Measurements from ENCODE around the gene GPR156.
"Not testable (repeated sequence)": the region's sequence is repeated elsewhere in the genome, so short reads cannot be mapped to it uniquely, and the experiment has no call there.

Gene GPR156

DNA sequence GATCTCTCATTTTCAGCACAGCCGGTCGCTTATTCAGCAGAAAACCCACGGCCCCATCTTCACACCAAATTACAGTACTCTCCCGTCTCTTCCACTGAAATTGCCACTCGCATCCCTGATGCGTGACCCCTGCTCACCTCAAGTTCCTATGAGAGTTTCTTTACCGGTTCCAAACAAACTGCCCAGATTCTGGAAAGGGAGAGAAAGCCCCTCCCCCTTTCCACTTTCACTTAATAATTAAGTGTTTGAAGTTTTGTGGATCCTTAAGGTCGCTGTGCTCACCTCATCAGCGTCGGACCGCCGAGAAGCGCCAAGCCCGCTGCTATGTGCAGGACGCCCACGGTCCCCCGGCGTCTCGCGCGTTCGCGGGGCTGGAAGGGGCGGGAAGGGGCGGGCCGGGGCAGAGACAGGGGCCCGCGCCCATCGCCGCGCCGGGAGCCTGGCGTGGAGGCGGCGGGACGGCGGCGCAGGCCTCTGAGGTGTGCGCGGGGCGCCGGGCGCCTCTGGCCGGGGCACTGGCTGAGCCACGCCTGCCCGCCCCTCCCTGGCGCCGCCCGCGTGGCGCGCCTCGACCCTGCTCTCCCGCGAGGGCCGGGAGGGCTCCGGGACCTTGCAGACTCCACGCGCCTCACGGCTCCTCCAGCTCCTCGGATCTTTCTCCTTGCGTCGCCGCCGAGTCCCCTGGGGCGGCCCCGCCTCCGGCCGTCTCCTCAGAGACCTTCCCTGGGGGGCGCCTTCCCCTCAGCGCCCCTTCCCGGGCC lies at the start of gene GPR156:
GPR156 (minus strand) TSS at position 476 of the 761 bp plus-strand sequence. CDS start 41,124 bp downstream, outside the sequence.
- no peak for DNase-seq (ENCODE audit: low read depth)

DNA sequence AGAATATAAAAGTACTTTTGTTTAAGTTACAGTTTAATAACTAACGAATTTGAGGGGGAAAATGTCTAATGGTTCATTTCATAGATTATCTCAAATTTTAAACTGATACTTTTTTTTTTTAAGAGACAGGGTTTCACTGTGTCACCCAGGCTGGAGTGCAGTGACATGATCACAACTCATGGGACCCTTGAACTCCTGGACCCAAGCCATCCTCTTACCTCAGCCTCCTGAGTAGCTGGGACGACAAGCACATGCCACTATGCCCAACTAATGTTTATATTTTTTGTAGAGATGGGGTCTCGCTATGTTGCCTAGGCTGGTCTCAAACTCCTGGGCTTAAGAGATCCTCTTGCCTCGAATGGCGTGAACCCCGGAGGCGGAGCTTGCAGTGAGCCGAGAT lies 47.6 kb upstream of the GPR156 start:
- no peak for DNase-seq (ENCODE audit: low read depth)

DNA sequence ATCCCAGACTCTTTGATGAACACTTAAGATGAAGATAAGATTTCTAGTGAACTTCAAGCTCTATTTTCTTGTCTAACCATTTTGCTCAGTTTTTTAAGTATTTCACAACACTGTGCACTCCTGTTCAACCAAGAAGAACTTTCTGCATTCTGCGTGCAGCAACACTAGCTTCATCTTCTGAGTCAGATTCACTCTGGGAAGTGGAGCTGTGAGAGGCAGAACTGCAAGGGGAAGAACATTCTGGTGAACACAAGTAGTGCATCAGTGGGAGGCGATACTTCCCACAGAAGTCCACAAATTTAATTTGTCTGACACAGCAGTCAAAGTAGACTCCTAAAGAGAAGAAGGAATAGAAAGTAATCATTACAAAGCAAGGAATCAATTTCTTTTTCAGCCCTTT lies 46.1 kb upstream of the GPR156 start:
- no peak for DNase-seq (ENCODE audit: low read depth)

DNA sequence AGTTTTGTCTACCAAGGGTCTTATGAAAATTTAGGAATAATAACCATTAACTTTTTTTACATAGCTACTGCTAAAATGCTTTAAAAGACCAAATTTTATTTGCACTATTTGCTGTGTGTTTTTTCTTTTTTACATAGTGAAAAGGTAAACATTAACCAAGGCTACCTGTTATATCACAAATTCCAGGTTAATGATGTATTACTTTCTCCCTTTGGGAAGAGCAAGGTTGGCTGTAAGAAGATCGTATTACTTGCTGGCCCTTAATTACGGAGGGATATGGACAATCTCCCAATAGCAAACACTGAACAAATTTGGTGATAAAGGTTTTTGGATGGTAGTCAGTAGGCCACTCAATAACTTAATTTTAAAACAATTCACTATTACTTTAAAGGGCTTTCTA lies 41.8 kb upstream of the GPR156 start:
- no peak for DNase-seq (ENCODE audit: low read depth)

DNA sequence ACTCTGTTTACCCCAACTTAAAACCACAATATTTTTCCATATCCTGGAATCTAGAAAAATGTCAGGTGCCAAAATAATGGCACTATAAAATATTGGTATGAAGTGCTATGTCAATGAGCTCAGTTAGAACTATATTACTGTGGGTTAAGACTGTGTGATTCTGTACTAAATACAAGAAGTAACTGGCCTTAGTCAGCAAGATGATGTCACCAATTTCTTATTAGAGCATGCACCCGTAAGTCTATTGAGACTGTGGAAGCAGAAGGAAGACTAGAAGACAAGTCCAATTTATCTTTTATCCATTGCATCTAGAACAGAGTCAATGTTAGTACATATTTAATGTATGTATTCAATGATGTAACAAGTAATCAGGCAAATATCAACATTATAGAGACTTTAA lies 39.2 kb upstream of the GPR156 start:
- DNase-seq (ENCODE audit: low read depth): no peak

DNA sequence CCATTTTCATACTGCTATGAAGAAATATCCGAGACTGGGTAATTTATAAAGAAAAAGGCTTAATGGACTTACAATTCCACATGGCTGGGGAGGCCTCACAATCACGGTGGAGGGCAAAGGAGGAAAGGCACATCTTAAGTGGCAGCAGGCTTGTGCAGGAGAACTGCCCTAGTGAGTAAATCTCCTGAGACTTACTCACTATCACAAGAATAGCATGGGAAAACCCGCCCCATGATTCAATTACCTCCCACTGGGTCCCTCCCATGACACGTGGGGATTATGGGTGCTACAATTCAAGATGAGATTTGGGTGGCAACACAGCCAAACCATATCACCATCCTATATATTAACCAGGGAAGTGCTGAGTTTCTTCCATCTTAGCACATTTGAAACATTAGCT lies 38.7 kb upstream of the GPR156 start:
- DNase-seq (ENCODE audit: low read depth): not testable (repeated sequence)

DNA sequence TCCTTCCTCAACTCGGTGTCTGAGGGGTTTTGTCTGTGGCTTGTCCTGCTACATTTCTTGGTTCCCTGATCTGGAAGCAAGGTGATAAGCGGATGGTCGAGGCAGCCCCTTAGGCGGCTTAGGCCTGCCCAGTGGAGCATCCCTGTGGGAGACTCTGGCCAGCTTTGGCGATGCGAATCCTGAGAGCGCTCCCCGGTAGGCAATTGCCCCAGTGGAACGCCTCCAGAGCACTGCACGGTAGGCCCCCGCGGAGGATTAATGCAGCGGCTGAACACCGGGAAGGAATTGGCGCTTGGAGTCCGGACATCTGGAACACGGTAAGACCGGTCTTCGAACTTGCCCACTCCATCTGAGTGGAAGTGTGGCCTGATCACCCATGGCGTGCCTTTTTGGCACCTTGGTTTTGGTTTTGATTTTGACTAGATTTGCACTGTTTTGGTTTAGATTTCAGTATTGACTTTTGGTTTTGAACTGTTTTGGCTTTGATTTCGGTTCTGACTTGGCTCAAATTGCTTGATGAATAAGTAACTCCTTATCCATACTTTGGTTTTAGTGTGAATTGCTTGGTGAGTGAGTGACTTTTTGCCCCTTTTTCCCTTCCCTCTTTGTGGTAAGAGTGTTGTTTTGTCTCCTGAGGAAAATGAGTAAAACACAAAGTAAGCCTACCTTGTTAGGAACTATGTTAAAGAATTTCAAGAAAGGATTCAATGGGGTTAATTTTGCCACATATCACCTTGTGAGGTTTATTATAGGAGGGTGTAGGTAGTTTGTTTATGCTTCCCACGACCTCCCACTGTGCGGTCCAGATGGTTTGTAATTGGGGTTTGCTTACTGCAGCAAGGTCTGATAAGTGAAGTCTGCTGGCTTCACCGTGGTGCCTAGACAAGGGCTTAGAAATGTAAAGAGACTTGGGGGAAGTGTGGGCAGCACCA lies 27.1 kb upstream of the GPR156 start:
- no peak for DNase-seq (ENCODE audit: low read depth)

DNA sequence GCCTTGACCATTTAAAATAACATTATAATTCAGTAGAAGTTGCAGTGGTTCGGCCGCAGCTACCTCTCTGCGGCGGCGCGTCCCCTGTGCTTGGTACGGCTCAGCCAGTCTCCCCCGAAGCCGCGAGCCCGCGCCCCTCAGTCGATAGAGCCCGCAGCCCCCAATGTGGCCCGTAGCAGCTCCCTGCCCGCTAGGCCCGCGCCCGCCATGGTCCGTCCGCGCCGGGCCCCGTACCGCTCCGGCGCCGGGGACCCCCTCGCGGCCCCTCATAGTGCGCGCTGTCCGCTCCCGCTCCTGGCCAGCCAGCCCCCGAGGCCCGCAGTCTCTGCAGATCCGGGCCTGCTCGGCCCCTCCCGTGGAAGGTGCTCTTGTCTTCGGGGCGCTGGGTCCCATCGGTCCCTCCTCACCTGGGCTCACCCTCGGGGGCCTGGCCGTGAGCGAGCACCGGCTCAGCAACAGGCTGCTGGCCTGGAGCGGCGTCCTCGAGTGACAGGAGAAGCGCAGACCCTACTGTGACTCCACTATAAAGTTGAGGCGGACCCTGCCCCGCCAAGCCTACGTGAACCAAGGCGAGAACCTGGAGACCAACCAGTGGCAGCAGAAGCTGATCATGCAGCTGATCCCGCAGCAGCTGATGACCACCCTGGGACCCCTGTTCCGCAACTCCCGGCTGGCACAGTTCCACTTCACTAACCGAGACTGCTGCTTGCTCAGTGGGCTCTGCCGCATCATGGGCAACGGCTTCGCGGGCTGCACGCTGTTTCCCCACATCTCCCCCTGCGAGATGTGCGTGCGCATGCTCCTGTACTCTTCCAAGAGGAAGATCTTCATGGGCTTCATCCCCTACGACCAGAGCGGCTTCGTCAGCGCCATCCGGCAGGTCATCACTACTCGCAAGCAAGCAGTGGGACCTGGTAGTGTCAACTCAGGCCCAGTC lies 21.8 kb upstream of the GPR156 start:
- no peak for DNase-seq (ENCODE audit: low read depth)

DNA sequence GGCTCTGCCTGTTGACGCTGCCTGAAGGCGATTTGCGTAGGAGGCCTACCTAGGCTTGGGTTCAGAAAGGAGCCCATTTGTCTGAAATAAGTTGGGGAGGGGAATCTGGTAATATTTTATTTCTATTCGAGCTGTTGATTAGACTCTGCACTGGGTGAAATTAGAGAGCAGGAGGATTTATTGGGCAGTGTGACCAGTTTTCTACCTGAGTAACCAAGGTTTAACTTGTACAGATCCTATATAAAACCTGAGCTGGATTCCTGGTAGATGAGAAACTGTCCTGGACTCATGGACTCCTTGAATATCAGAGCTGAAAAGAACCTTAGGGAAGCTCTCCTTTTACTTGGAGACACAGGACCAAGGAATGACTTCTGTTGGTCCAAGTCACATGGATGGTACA lies 19.6 kb upstream of the GPR156 start:
- DNase-seq (ENCODE audit: low read depth): no peak

DNA sequence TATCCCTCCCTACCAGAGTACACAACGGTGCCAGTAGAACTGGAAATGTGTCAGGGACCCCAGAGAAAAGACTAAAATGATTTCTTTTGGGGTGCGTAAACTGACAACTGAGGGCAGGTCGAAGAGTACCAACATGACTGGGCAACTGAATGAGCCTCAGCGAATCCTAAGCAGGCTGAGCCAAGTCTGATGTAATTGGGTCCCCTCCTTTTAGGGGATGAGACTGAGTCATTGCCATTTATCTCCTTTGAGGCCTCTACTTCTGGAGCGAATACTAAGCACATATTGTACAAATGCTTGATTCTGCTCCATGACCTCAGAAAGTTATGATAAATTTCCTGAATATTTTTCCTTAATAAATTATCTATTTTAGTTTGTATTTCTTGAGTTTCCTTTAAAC lies 17.3 kb upstream of the GPR156 start:
- DNase-seq (ENCODE audit: low read depth): no peak

DNA sequence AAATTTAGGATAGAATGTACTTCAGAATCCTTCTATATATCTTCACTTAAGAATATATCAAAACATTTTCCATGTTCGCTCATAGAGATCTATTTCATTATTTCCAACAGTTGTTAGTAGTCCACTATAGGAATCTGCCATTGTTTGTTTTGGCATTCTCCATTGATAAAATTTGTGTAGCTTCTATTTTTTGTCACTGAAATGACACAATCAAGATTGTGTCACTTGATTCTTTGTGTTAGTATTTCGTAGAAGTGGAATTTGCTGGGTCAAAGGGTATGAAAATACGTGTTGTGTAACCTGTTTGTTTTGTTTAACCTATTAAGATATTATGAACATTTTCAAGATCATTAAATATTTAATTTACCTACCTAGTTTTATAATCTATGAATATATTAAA lies 15.9 kb upstream of the GPR156 start:
- DNase-seq (ENCODE audit: low read depth): no peak

DNA sequence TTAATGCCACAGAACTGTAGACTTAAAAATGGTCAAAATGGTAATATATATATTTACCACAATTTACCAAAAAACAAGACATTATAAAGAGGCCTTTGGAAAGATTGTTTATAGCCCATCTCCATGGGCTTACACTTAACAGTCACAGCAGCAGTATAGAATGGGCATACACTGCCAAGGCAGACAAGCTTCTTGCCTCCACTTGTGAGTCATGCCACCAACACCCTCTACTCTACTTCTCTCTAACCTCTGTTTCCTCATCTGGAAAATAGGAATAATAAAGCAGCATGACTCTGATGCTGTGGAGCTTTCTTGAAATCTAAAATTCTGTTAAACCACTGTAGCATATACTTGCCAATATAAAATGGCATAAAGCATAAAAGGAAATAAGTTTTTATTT lies 14.4 kb upstream of the GPR156 start:
- DNase-seq (ENCODE audit: low read depth): no peak

DNA sequence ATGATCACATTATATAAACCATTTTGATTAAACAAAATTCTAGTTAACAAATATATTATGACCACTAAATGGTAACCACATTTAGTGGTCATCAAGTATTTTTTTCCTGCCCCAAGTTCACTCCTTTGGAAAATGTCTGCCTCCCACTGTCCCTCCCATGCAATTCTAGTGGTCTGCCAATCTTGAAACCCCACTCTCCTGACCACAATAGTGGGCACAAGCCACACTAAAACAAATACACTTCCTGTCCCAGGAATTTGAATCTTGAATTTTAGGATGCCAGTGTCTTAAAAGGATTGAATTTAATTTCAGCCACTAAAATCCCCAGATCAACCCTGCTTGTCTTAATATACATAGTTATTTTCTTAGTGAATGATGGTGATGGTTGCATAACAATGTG lies 14.0 kb upstream of the GPR156 start:
- no peak for DNase-seq (ENCODE audit: low read depth)

DNA sequence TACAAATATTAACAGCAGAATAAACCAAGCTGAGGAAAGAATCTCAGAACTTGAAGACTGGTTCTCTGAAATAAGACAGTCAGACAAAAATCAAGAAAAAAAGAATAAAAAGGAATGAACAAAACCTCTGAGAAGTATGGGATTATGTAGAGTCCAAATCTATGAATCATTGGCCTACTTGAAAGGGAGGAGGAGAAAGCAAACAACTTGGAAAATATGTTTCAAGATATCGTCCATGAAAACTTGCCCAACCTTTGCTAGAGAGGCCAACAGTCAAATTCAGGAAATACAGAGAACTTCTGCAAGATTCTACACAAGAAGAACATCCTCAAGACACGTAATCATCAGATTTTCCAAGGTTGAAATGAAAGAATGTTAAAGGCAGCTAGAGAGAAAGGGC lies 6.5 kb upstream of the GPR156 start:
- DNase-seq (ENCODE audit: low read depth): not testable (repeated sequence)

DNA sequence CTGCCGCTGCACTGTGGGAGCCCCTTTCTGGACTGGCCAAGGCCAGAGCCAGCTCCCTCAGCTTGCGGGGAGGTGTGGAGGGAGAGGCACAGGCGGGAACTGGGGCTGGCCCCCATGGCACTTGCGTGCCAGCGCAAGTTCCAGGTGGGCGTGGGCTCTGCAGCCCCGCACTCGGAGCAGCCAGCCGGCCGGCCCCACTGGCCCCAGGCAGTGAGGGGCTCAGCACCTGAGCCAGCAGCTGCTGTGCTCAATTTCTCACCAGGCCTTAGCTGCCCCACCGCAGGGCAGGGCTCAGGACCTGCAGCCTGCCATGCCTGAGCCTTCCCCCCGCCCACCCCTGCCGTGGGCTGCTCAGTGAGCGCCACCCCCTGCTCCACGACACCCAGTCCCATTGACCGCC lies 4.6 kb upstream of the GPR156 start:
- no peak for DNase-seq (ENCODE audit: low read depth)

DNA sequence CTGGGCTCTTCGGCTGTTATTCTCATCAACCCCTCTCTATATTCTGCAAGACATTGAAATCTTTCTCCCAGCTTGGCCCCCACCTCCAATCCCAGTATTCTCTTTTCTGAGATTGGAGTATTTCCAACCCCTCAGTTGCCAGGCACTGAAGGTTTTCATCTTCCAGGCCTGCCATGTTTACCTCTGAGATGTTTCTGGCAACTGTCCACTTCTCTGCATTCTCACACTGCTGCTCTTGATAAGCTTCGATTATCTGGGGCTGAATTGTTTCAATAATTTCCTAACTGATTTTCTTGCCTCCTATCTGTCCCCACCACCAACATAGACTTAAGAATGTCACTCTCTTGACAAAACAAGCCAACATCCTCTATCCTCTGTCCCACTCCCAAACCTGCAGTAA lies 1.4 kb upstream of the GPR156 start:
- no peak for DNase-seq (ENCODE audit: low read depth)

DNA sequence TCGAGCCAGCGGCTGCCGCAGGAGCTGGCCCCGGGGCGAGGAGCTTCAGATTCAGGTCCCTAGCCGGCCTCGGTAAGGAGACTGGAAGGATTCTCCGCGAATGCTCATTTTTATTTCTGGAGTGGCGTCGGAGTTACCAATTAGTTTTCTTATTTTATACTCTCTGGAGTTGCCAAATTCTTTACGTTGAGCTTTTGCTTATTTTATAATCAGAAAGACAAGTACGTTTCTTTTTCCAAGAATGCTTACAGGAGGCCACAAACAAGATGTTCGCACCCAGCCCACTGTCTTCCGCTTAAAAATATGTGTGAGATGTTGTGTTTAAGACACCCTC lies 453 bp upstream of the GPR156 start:
- DNase-seq (ENCODE audit: low read depth): no peak

DNA sequence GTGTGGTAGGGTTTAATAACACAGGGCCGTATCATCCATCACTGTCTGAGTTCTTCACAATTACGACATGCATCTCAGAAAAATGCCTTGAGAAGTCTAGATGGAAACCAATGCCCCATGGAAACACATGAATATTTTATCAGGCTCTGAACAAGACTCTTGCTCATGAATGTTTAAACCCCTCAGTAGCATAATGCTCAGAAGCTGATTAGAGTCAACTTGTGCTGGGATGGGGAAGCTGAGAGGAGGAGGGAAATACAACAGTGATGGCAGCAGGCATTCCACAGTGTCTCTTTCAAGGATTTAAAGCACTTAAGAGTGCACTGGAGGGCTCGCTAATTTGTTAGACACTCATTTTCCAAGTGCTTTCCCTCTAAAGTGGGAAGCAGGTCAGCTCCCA lies 3.8 kb downstream of the GPR156 start:
- no peak for DNase-seq (ENCODE audit: low read depth)

DNA sequence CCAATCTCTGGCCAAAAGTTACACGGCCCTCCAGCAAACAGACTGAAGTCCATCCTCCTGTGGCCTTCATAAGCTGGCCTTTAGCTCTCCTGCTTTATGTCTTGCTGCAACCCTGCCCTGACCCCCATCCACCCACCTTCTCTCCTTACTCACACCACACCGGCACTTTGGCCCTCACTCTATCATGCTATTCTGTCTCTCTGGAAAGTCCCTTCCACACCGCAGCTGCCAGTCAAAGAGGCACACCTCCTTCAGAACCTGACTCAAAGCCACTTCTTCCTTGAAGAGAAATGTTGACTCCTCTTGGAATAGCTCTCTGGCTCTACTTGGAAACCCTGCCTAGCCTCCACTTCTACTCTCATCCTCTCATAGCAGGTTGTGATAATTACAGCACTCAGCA lies 4.5 kb downstream of the GPR156 start:
- DNase-seq (ENCODE audit: low read depth): no peak

DNA sequence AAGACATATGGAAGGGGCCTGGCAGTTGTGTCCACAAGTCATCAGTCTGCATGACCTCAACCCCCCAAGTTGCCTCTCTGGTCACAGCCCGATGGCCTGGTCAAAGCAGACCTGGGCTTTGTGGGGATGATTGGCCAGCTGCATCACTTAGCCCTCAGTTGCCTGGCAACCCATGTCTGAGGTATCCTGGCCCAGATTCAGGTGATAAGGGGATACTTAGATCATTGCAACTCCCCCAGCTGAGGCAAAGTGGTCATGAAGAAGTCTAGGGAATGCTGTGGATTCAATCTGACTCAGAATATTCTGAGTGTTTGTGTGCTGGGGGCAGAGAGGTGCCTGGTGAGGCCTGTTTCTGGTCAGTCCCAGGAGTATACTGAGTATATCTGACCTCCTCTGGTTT lies 5.0 kb downstream of the GPR156 start:
- DNase-seq (ENCODE audit: low read depth): no peak

DNA sequence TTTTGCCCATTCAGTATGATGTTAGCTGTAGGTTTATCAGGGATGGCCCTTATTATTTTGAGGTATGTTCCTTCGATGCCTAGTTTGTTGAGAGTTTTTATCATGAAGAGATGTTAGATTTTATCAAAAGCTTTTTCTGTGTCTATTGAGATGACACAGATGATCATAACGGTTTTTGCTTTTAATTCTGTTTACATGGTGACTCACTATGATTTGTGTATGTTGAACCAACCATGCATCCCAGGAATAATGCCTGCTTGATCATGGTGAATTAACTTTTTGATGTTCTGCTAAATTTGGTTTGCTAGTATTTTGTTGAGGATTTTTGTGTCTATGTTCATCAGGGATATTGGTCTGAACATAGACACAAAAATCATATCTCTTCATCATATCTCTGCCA lies 8.3 kb downstream of the GPR156 start:
- DNase-seq (ENCODE audit: low read depth): no peak

DNA sequence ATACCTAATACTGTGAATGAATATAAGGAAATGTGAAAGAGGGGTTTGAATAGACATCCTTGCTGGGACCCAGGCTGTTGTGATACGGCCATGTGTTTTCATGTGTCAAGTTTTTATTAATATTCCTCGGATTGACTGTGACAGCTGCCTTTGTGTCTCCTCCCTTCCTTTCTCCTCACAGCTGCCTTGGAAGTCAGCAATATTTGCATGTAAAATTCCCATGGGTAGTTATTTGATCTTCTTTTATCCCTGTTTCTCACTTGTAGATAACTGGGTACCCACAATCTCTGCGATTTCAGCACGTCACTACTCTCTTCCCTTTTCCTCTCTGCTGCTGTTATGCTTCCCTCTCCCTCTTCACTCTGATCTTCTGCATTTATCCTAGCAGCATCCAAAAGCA lies 9.4 kb downstream of the GPR156 start:
- DNase-seq (ENCODE audit: low read depth): no peak
